OCI-M1 (cell line): ENCODE results near the gene FBXO9.

Experiments
- DNase-seq: peaks from one replicate; lab custom pipeline; 2025; lab: John Stamatoyannopoulos, UW

The FBXO9 gene

DNA sequence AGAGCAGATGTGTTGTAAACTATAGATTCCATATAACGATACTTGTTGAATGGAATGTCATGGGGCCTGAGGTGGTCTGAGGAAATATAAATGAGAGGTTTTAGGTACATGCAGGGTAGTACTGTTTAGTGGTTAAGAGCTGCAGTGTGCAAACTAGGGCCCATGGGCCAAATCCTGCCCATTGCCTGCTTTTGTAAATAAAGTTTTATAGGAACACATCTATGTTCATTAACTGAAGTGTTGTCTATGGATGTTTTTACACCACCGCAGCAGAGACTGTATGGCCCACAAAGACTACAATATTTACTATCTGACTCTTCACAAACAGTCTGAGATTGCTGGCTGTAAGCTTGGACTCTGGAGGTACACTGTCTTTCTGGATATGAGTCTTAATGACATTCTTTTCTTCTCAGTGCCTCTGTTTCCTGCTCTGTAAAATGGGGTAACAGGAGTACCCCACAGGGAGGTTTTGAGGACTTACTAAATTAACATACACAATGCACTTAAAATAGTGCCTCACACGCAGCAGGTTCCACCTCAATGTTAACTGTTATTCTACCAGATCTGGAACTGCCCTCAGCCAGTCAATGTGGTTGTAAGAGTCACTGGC is 70.9 kb downstream of the FBXO9 start:
- DNase-seq: no peak

DNA sequence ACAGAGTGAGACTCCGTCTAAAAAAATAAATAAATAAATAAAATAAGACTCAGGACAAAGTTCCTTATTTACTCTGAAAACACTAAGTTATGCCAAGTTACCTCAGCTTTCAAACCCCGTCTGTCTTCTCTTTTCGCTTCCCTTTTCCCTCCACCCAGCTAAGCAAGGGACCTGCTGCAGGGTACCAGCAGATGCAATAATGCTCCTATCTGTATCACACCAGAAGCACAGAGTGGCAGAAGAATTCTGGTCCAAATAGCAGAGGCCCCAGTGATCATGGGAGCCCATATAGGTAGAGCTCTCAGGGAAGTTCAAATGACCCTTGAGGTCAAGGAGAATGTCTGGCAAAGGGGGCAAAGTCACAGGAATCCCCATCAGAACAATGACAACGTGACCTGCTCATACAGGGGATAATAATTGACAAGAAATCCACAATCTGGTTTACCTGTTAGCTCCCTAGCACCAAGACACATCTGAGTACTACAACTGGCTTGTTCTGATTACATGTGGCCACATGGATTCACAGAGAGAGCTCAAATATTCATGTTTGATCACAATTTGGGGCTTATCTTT is 74.7 kb downstream of the FBXO9 start:
- no peak for DNase-seq

DNA sequence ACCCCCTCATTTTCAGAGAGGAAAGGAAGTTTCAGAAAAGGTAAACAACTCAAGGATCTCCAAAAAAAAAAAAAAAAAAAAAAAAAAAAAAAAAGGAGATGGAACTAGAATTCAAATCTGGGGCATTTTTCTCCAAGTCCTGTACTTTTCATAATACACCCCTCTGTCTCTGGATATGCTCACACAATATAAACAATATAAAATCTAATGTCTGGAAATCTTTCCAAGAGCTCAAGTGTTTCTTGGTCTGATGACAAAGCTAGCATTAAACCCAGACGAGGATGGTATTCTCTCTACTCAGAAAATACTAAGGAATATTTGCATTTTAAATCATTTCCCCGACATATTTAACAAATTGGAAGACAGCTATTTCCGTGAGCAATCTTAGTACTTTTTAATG is 77.6 kb downstream of the FBXO9 start:
- no peak for DNase-seq

DNA sequence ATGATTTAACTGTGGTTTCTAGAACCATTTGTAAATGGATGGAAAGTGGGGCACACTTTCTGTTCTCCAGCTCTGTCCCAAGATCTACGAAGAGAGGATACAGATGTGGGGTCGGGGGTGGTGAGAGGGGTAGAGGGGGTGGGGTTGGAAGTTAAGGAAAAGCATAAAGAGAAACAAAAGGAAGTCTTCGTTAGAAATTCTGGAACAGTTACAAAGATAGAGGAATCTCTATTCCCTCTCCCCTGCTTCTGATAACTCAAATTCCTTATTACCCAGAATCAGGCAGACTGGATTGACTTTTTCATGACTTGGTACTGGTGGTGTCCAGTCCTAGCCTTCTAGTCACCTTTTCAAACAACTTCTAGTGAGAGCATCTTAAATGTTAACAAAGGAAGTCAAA is 78.5 kb downstream of the FBXO9 start:
- DNase-seq: no peak

DNA sequence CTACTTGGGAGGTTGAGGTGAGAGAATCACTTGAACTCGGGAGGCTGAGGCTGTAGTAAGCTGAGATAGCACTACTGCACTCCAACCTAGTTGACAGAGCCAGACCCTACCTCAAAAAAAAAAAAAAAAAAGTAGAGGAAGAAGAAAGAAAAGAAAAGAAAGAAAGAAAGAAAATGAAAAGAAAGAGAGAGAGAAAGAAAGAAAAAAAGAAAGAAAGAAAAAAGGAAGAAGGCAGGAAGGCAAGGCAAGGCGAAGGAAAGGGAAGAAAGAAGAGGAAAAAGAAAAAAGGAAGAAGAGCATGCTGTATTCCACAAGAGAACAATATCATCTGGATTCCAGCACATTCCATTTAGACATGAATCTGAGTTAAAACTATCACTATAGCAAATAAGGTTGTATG is 79.6 kb downstream of the FBXO9 start:
- DNase-seq: no peak

DNA sequence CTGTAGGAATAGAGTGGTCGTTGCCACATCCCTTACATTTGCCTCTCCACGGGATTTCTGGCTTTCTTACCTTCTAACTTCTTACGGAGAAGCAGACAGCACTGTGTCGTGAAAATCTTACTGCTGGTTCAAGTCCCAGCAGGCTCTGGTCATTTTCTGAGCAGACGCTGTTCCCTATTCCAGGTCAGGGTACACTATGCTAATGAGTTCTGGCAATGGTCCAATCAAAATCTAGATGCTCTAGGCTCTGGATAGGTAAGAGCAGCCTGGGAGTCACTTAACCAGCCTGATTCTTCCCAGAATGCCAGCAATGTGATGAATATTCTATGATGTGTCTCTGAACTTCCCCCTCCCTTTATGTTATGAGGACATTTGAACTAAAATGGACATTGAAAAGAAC is 83.5 kb downstream of the FBXO9 start, which contains the start of gene GCM1:
Gene GCM1 (minus strand): TSS at position 158 of the 400 bp plus-strand sequence. CDS start 3,209 bp downstream, outside the sequence.
- no peak for DNase-seq
